ENCODE data around the gene CIBAR2.
"Not testable (repeated sequence)": the region's sequence is repeated elsewhere in the genome, so short reads cannot be mapped to it uniquely, and the experiment has no call there.

The CIBAR2 gene

DNA sequence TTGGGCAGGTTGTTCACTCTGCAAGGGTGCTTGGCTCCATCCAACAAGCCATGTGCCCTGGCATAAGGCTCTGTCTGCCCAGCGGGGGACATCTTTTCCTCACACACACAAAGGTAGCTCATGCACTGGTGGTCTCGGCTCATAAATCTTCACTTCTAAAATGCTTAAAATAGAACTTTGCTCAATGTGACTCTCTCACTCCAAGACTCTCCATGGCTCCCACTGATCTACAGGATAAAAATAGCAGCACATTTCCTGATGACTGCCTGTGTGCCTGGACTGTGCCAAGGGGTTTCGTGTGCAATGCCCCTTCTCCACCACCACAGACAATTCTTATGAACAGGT is 15.1 kb upstream of the CIBAR2 start:
- no peak for DNase-seq

DNA sequence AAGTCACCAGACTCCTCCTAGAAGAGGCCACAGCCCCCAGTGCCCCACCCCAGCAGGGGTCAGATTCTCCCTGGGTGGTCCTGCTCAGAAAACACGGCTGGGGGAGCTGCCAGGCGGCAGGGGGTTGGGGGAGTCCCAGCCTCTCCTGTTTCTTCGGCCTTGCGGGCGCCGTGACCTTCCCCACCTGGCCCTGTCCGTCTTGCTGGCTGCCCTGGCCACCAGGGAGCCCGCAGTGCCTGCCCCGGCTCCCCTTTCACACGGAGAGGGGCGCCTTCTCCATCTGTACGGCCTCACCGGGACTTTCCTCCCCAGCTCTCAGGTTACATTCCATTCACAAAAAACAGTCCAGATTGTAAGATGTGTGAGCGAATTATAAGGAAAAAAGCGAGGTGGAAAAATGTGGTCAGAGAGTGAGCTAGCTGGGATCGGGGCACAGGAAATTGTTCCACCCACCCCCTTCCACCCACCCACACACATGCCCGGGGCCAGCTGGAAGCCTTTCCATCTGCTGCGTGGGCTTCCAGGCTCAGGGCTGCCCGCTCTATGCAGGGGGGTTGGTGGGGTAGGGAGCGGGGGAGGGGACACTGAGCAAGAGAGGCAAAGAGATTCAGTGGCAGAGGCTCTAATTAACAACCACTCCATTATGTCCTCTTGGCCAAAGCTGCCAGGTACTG is 14.6 kb upstream of the CIBAR2 start:
- DNase-seq: peak; percentile 38

DNA sequence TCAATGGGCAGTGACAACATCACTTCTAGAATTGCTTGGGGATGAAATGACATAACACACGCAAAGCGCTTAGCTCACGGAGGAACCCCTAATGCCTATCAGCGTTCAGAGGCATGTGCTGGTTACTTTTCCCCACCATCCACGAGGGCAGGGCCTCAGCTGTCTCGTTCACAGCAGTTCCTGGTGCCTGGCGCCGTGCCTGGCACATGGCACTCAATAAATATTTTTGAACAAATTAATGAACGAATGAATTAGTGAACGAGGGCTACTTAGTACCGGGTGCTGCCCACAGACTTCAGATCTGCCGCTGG is 14.1 kb upstream of the CIBAR2 start:
- no peak for DNase-seq

DNA sequence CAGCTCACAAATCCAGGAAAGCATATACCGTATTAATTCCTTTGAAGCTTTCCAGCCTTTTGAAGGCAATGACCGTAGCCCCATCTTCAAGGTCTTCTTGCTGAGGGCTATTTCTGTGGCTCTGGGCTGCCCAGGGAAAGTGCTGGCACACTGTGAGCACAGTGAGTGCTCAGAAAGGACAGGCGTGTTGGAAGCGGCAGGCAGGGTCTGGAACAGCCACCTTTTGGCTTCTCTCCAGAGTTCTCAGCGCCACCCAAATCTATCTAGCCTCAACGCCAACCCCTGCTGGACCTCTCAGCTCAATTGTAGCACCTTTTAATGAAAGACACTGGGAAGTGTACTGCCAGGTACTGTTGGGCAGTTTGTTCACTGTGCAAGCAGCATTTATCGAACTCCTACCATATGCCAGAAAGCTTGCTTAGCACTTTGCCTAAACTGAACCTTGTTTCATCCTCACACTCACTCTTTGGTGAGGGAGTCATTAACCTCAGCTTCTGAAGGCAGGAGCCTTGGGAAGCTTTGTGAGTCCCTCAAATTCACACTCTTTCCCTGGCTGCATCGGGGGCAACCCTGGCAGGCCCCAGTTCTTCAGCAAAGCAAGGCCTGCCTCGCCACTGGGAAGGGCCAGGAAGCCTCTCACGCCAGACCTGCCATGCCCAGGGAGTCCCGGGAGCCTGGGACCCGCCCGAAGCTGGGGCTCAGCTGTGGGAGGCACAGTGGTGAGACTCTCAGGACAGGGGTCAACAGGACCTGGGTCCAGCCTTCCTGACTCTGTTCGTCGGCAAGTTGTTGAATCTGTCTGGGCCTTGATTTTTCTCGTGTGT is 13.5 kb upstream of the CIBAR2 start:
- no peak for DNase-seq

DNA sequence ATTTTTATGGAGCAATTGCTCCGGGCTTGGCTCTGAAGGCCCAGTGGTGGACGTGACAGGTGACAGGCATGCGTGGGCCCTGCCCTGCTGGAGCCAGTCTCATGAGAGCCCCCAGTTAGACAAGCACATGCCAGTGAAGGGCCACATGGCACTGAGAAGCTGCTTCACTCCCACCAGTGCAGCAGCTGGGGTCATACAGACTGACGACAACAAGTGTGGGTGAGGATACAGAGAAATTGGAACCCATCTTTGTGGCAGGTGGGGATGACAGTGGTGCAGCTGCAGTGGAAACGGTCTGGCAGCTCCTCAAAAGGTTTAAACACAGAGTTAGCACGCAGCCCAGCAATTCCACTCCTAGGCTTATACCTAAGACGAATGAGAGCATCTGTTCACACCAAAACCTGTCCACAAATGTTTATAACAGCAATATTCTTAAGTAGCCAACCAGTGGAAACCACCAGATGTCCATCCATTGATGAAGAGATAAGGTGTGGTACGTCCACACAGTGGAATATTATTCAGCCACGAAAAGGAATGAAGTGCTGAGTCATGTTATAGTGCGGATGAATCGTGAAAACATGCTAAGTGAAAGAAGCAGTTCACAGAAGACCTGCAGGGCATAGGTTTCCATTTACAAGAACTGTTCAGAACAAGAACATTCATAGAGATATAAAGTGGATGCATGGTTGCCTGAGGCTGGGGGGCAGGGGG is 12.5 kb upstream of the CIBAR2 start:
- DNase-seq: no peak

DNA sequence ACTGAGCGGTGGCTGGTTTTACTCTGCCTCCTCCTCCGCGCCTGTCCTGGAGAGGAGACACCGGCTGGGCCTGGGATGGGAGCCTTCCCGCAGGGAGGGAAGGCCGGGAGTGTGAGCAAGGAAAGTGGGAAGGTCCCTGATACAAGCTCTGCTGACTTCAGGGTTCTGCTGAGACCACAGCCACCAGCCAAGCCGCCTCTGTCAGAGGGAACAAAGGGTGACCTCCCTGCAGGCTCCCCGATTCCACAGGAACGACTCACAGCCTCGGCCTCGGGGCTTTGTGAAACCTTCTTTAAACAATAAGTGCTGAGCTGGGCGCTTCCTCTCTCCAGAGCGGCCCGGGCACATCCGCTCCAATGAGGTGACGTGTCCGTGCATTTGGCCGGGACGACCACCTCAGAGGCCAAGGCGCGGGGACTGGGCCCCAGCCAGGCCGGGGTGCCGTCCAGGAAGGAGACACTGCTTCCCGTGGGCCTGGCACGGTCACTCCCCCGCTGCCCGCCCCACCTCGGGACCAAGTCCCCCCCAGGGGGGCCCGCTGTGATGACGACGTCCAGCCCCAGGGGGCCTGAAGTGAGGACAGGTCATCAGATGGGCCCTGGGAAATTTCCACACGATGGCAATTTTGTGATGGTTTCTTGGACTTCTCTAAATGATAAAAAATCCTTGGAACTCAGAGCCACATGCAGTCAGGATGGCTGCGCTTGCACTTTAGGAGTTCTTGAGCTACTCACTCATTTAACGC is 11.8 kb upstream of the CIBAR2 start:
- DNase-seq: no peak

DNA sequence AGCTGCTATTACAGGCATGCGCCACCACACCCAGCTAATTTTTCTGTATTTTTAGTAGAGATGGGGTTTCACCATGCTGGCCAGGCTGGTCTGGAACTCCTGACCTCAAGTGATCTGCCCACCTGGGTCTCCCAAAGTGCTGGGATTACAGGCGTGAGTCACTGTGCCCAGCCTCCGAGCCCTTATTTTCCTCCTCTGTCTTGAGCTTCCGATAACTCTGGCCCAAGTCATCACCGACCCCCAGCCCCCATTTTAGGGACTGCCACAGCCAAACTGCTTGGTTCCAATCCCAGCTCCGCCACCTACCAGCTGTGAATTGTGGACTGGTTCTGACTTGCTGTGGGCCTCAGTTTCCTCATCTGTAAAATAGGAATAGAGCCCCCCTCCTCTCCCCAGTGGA is 11.2 kb upstream of the CIBAR2 start:
- DNase-seq: not testable (repeated sequence)

DNA sequence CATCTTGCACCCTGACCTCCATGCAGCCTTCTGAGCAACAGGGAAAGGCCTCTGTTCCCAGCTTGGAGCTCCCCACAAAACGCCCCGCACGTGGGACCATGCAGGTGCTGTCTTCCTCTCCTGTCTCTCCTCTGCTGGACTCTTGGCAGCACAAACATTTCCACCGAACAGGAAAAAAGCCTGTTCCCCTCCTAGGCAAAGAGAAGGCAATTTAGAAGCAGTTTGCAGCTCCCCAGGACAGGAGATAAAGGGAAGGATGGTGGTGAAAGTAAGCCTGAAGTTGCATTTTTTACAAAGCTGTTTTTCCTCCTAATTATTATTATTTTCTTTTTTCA is 7.7 kb upstream of the CIBAR2 start:
- DNase-seq: no peak

DNA sequence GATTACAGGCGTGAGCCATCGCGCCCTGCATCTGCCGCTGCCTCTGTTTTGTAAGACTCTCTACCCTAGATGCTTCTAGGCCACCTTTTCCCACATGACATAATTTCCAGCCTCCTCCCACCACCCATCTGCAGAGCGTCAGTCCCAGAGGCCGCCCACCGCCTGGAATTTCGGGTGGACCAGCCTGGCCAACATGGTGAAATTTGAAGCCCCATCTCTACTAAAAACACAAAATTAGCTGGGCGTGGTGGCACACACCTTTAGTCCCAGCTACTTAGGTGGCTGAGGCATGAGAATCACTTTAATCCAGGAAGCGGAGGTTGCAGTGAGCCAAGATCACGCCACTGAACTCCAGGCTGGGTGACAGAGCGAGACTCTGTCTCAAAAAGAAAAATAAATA is 5.1 kb upstream of the CIBAR2 start:
- no peak for DNase-seq

DNA sequence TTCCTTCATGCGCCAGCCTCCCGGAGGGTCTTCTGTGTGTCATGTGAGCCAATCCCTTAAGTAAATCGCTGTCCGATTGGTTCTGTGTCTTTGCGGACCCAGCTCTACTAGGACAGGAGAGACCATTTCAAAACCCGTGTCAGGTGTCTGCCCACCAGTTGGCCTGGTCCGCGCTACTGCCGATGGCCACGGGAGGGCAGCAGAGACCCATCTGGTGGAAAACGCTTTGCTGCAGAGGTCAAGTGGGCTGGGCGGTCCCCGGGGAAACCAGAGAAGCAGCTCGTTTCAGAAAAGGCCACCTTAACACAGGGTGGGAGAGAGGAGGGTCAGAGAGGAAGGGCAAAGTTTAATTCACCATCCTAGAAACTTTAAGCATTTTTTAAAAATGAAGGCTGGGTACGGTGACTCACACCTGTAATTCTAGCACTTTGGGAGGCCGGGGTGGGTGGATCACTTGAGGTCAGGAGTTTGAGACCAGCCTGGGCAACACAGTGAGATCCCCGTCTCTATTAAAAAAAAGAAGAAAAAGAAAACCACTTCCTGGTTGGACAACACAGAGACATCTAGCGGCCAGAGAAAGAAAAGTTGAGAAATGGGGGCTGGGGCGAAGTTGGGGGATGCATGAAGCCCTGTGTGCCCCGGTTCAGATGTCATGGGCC is 2.8 kb upstream of the CIBAR2 start:
- DNase-seq: peak; percentile 65

DNA sequence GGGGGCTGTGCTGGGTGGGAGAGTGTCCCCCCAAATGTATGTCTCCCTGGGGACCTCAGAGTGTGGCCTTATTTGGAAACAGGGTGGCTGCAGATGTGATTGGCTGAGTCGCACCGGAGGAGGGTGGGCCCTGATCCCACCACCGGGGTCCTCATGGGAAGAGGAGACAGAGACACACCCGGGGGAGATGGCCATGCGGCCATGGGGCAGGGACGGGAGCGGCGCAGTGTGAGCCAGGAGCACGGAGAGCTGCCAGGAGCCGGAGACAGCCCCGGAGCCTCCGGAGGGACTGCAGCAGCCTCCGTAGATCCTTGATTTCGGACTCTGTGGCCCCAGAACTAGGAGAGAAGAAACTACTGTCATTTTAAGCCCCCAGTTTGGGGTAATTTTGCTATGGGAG is 1.6 kb upstream of the CIBAR2 start:
- DNase-seq: no peak

DNA sequence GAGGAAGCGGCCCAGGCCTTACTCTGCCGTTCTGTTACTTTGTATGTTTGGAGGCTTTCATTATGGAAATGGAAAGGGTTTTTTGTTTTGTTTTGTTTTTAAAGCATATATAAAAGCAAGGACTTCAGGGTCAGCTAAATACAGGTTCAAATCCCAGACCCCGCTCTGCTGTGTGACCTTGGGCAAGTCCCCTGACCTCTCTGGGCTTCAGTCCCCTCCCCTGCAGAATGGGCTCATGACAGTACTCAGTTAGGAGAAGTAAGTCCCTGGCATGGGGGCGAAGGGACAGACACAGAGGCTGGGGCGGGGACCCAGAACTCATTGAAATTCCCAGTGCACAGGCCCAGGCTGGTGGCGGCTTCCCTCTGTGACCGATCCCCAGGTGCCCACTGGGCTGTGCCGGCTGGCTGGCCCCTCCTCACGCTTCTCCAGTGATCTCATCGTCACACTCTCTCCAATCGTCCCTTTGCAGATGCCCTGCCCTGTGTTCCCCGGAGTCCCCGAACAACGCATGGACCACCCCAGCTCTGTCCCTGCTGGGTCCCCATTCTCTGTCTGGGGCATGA is 979 bp upstream of the CIBAR2 start:
- DNase-seq: no peak

DNA sequence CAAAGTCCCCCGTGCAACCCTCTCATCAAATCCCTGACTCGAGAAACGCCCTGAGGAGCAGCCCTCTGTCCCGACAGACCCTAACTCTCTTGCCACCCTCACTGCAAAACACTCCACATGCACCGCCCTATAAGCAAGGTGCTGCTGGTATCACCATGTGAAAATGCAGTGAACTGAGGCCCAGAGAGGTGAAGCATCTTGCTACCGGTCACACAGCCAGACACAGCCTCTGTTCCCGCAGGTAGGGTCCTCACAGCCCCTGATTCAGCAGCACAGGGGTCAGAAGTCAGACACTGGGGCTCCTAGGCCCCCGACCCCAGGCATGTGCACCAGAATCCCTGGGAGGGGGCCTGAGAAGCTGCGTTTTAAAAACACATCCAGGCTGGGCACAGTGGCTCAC is 1.1 kb downstream of the CIBAR2 start:
- no peak for DNase-seq

DNA sequence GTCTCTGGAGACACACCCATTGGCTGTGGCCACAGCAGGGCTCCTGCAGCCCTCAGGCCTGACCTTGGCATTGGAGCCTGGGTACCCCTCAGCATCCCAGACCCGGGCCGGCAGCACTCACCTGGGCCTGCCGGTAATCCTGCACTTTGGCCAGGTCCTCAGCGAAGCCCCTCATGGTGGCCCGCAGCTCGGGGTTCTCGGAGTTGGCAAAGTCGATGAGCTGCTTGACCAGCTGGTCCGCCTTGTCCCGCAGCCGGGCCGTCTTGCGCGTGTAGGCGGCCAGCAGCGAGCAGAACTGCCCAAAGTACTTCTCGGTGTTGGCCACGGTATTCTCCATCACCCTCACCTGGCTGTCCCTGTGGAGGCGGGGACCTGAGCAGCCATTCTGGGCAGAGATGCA is 2.2 kb downstream of the CIBAR2 start:
- no peak for DNase-seq

DNA sequence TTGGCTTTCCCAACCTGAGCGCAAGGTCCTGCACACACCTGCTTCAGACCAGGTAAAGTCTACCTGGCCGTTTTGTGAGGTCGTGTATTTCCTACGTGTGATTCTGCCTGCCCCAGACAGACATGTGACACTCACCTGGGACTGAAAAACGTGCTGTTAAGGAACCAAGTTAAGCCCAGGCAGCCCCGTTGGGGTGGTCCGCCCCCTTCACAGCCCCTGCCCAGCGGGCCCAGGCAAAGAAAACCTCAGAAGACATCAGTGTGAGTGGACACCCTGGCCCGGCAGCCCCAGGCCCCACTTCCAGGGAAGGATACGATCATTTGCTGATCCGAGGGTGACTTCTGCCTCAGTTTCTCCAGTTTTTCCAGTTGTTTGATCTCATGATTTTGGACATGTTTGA is 4.7 kb downstream of the CIBAR2 start:
- DNase-seq: no peak

DNA sequence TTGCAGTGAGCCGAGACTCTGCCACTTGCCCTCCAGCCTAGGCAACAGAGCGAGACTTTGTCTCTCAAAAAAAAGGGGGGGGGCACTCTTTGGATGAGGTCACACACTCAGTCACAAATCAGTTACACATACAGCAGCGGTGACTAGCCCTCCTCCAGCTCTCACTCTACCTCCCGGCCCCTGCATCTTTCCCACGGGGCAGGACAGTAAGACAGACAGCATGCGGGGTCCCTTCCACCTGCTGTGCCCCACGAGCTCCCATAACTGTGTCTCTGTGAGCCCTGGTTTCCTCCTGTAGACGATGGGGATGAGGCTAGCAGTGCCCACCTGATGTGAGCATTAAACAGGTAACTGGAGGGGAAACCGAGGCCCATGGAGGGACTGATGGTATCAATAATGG is 5.2 kb downstream of the CIBAR2 start:
- no peak for DNase-seq

DNA sequence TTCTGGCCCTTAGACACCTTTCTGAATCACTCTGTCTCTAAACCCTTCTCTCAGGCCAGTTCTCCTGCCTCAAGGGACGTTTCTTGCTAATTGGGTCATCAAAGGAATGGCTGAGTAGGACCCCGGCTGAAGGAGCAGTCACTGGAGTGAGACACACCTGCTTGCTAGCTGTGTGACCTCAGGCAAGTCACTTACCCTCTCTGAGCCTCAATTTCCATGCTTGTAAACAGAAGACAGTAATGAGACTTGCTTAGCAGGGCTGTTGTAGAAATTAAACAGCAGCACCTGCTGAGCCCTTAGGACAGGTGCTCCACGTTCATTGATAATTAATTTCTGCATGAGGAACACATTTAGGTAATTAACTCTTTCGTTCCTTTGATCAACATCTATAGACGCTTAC is 6.8 kb downstream of the CIBAR2 start:
- DNase-seq: no peak

DNA sequence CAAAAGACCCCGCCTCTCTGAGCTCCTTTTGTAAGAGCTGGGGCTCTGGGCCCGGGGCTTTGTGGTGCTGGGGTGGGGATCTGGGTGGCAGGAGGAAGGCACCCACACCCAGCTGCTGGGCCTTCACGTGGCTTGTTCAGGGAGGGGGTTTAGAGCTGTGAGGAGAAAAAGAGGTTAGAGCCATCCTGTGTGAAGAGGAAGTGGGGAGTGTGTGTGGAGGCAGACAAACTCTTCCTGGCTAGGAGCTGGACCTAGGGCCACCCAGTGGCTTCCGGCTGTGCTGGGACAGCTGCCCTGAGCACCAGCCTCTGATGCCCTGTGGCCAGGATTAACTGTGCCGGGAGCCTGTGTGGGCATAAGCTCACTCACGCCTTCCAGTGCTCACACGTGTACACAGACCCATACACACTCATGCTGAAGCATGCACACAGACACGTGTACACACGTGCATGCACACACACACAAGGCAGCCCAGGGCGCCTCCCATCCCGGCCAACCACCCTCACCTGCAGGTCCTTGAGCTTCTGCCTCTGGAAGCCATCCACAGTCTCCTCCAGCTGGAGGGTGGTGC is 7.4 kb downstream of the CIBAR2 start:
- no peak for DNase-seq

DNA sequence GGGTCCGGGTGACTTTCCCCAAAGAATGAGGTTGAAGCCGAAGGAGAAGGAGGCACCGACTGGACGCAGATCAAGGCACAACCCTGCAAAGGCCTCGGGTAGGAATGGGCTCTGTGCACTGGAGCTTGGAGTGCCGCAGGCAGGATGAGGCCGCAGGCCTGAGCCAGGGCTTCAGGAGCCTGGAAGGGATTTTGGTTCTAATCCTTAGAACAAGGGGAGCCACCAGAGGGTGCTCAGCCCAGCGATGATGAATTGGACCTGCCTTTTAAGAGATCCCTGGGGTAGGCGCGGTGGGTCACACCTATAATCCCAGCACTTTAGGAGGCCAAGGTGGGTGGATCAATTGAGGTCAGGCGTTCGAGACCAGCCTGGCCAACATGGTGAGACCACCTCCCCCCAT is 8.1 kb downstream of the CIBAR2 start:
- no peak for DNase-seq

DNA sequence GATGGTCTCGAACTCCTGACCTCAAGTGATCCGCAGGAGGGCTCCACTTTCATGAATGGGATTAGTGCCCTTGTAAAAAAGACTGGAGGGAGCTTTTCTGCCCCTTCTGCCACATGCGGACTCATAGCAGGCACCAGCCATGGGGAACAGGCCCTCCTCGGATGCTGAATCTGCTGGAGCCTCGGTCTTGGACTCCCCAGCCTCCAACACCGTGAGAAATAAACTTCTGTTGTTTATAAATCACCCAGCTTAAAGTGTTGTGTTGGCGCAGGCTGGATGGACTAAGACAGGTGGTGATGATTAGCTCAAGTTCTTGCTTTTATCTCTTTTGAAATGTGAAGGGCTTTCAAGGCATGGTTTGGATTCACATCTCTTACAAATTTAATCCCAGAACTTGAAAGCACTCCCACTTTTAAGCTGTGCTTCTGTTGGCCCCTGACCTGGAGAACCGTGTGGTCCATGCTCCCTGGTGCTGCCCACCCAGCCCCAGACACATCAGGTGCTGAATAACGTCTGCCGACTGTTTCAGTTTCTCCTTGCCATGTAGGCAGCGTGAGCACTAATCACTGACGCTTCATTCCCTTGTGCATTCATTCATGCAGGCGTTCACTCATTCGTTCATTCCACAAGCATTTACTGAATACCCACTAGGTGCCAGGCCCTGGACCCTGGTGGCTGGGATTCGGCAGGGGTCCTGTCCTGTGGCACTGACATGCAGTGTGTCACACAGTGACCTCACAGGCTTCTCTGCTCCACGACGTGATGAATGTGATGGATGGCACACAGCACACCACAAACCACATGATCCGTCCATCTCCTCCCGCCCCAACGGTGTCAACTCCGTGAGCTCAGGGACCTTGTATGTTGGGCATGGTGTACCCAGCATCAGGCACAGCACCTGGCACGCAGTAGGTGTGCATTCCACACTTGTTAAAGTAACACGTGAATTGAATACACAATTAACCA is 8.9 kb downstream of the CIBAR2 start:
- DNase-seq: no peak

DNA sequence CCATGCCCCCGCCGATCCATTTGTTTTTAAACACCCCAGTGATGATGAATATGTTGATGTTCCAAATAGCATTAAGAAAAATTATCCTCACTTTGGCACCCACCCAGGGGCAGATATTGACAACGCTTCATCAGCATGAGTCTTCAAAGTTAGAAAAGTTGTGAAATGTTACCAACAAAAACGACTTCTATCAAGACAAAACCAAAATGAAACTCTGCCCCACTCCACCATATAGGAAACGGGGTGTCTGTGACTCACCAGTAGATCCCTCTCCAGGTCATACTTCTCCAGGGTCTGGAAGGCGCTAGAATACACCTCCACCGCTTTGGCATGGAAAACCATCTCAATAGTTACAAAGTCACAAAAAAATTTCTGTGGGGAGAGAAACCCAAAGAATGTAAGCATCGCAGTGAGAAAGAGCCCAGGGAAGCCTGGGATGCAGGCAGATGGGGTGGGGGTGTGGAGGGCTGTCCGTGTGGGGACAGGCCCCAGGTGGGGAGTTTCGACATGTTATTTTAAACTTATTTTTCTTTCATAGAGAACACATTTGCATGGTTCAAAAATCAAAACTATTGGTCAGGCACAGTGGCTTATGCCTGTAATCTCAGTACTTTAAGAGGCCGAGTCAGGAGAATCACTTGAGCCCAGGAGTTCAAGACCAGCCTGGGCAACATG is 10.2 kb downstream of the CIBAR2 start:
- no peak for DNase-seq
